H1 (cell line): ENCODE data around the gene STRN. TPM values are rescaled to one million over a fixed set of nuclear protein-coding genes. Genes with fewer than 3 reads are reported as not detected.

Experiments used
- CTCF ChIA-PET: fragments of 300-600 bp; sonication (Branson Sonifier 250); formaldehyde crosslinking; loops from one replicate; lab custom pipeline; 2021; ENCODE audit not compliant: partially characterized antibody; lab: Charles Lee
- POLR2A ChIA-PET: fragments of 300-600 bp; sonication (Branson Sonifier 250); formaldehyde crosslinking; loops from one replicate; lab custom pipeline; 2021; ENCODE audit warnings: inconsistent platforms; ENCODE audit not compliant: partially characterized antibody; lab: Charles Lee
- DNase-seq, 2 experiments: peaks; one replicate each; pipeline versions ENCODE4 v3.0.0 to v3.0.0-alpha.2; 2010 to 2022; ENCODE audit warnings: low spot score in 2 of 2, low read depth in 1 of 2, mixed read lengths in 1 of 2
- FAIRE-seq: peaks from 2 replicates; lab custom pipeline; 2011; peaks lifted over from hg19 to GRCh38; lab: Jason Lieb, UNC
- H2AFZ ChIP-seq: 2 replicates; pipeline ENCODE4 v1.8.1; 2012; ENCODE audit warnings: low read length, inconsistent platforms
- H2AK5ac ChIP-seq: 2 replicates; pipeline ENCODE4 v1.6.1; 2013; ENCODE audit warnings: low read depth, low read length
- H2BK120ac ChIP-seq: replicated peaks from 2 replicates; pipeline ENCODE3; 2013; ENCODE audit warnings: low read depth, low read length, inconsistent platforms
- H2BK12ac ChIP-seq: 2 replicates; pipeline ENCODE4 v1.6.1; 2013; ENCODE audit warnings: low read depth, low read length
- H2BK15ac ChIP-seq: 2 replicates; pipeline ENCODE4 v1.6.1; 2013; ENCODE audit warnings: low read length
- H2BK20ac ChIP-seq: 2 replicates; pipeline ENCODE4 v1.6.1; 2013; ENCODE audit warnings: low read length
- H2BK5ac ChIP-seq: 2 replicates; pipeline ENCODE4 v1.6.1; 2013; ENCODE audit warnings: low read depth, low read length
- H3K14ac ChIP-seq: 2 replicates; pipeline ENCODE4 v1.6.1; 2013; ENCODE audit warnings: inconsistent platforms; ENCODE audit not compliant: insufficient read length
- H3K18ac ChIP-seq: 2 replicates; pipeline ENCODE4 v1.6.1; 2013; ENCODE audit warnings: low read length; ENCODE audit errors: extremely low read depth
- H3K23ac ChIP-seq: 2 replicates; pipeline ENCODE4 v1.6.1; 2013; ENCODE audit warnings: inconsistent platforms; ENCODE audit not compliant: insufficient read length
- H3K23me2 ChIP-seq: 2 replicates; pipeline ENCODE4 v1.6.1; 2013; ENCODE audit warnings: low read depth, low read length
- H3K27ac ChIP-seq: 2 replicates; pipeline ENCODE4 v1.6.1; 2011; ENCODE audit warnings: low read depth, low read length, inconsistent platforms
- H3K27me3 ChIP-seq, 4 experiments: replicated peaks in 1 of 4; 1 replicate in 1 of 4; 2 replicates in 3 of 4; pipeline versions ENCODE4 v1.6.1 to v1.8.1; 2011 to 2013; ENCODE audit warnings: low read length in 3 of 4, mild to moderate bottlenecking in 3 of 4, inconsistent platforms in 2 of 4, mixed read lengths in 2 of 4, moderate library complexity in 1 of 4; ENCODE audit not compliant: control insufficient read depth in 3 of 4, insufficient read depth in 3 of 4; ENCODE audit errors: extremely low read depth in 1 of 4
- H3K36me3 ChIP-seq, 4 experiments: 2 replicates each; pipeline versions ENCODE4 v1.6.1 to v1.8.1; 2011 to 2013; ENCODE audit warnings: mild to moderate bottlenecking in 4 of 4, low read length in 3 of 4, moderate library complexity in 2 of 4, control low read depth in 1 of 4, inconsistent platforms in 1 of 4; ENCODE audit not compliant: insufficient read depth in 4 of 4, control insufficient read depth in 2 of 4
- H3K4ac ChIP-seq: replicated peaks from 2 replicates; pipeline ENCODE3; 2013; ENCODE audit warnings: low read length, low read depth, mixed read lengths, inconsistent platforms; ENCODE audit not compliant: insufficient read length
- H3K4me1 ChIP-seq, 4 experiments: replicated peaks in 1 of 4; 1 replicate in 1 of 4; 2 replicates in 3 of 4; pipeline versions ENCODE4 v1.6.1 to v1.8.1; 2011 to 2013; ENCODE audit warnings: low read length in 3 of 4, inconsistent platforms in 2 of 4, mixed read lengths in 1 of 4; ENCODE audit not compliant: insufficient read depth in 4 of 4, control insufficient read depth in 3 of 4
- H3K4me2 ChIP-seq, 2 experiments: 2 replicates each; pipeline versions ENCODE4 v1.6.1 to v1.8.1; 2011 to 2013; ENCODE audit warnings: low read depth in 2 of 2, low read length in 2 of 2, control low read depth in 1 of 2, inconsistent platforms in 1 of 2, mild to moderate bottlenecking in 1 of 2; ENCODE audit not compliant: insufficient read depth in 1 of 2
- H3K4me3 ChIP-seq, 4 experiments: fragments of 200-600, 300-600 bp in 1 of 4; sonication (generic), shearing (Covaris generic), sonication (Bioruptor Twin) in 1 of 4; 2 replicates each; pipeline versions ENCODE4 v1.5.1 to v1.8.1; 2011 to 2016; ENCODE audit warnings: low read length in 4 of 4, low read depth in 3 of 4, control low read depth in 2 of 4, inconsistent platforms in 2 of 4, mild to moderate bottlenecking in 2 of 4, mixed read lengths in 1 of 4, moderate library complexity in 1 of 4; ENCODE audit not compliant: insufficient read depth in 2 of 4; ENCODE audit errors: extremely low read depth in 1 of 4
- H3K56ac ChIP-seq: replicated peaks from 2 replicates; pipeline ENCODE3; 2013; ENCODE audit warnings: low read depth, mild to moderate bottlenecking, mixed read lengths, low read length, inconsistent platforms; ENCODE audit not compliant: insufficient read length
- H3K79me1 ChIP-seq: 2 replicates; pipeline ENCODE4 v1.6.1; 2013; ENCODE audit warnings: low read depth, low read length, control low read depth
- H3K79me2 ChIP-seq, 2 experiments: 2 replicates each; pipeline versions ENCODE4 v1.6.1 to v1.8.1; 2012 to 2013; ENCODE audit warnings: low read length in 2 of 2, mild to moderate bottlenecking in 2 of 2, inconsistent platforms in 1 of 2; ENCODE audit not compliant: insufficient read depth in 2 of 2, control insufficient read depth in 1 of 2
- H3K9ac ChIP-seq, 4 experiments: replicated peaks in 1 of 4; 1 replicate in 1 of 4; 2 replicates in 3 of 4; pipeline versions ENCODE4 v1.6.1 to v1.8.1; 2011 to 2013; ENCODE audit warnings: low read depth in 3 of 4, low read length in 3 of 4, control low read depth in 2 of 4, mild to moderate bottlenecking in 2 of 4, moderate library complexity in 2 of 4, inconsistent platforms in 1 of 4; ENCODE audit errors: extremely low read depth in 1 of 4
- H3K9me3 ChIP-seq, 2 experiments: 2 replicates each; pipeline versions ENCODE4 v1.6.1 to v1.8.1; 2012 to 2013; ENCODE audit warnings: mild to moderate bottlenecking in 2 of 2, moderate library complexity in 2 of 2, control low read depth in 1 of 2, inconsistent platforms in 1 of 2, low read depth in 1 of 2, low read length in 1 of 2, mixed read lengths in 1 of 2; ENCODE audit not compliant: insufficient read depth in 2 of 2
- H4K20me1 ChIP-seq, 2 experiments: replicated peaks in 1 of 2; 2 replicates each; pipeline versions ENCODE3 to v1.8.1; 2011 to 2013; ENCODE audit warnings: inconsistent platforms in 2 of 2, low read length in 2 of 2, mild to moderate bottlenecking in 1 of 2; ENCODE audit not compliant: insufficient read depth in 2 of 2, control insufficient read depth in 1 of 2
- H4K5ac ChIP-seq: 2 replicates; pipeline ENCODE4 v1.6.1; 2013; ENCODE audit warnings: low read length, low read depth, mixed read lengths, inconsistent platforms; ENCODE audit not compliant: insufficient read length
- H4K8ac ChIP-seq: 2 replicates; pipeline ENCODE4 v1.8.0; 2013; ENCODE audit warnings: mild to moderate bottlenecking, moderate library complexity, low read length, inconsistent platforms; ENCODE audit not compliant: insufficient read depth; ENCODE audit errors: extremely low read depth
- H4K91ac ChIP-seq: replicated peaks from 2 replicates; pipeline ENCODE3; 2013; ENCODE audit warnings: low read length, mixed read lengths, inconsistent platforms; ENCODE audit not compliant: insufficient read length
- ASH2L ChIP-seq: fragments of 200-600, 300-600 bp; sonication (generic); IDR thresholded peaks from one replicate; pipeline ENCODE4 v1.7.1; 2017; ENCODE audit warnings: low read length
- CBX8 ChIP-seq: fragments of 300-800, 300-1000 bp; sonication (generic); IDR thresholded peaks from 2 replicates; pipeline ENCODE4 v1.7.1; 2016; ENCODE audit warnings: low read depth, low read length, borderline replicate concordance
- CREB1 ChIP-seq: IDR thresholded peaks from 2 replicates; pipeline ENCODE4 v1.6.1; 2012; ENCODE audit warnings: inconsistent platforms
- CTBP2 ChIP-seq: IDR thresholded peaks from 2 replicates; pipeline ENCODE4 v1.7.0; 2011; ENCODE audit warnings: borderline replicate concordance, mild to moderate bottlenecking, moderate library complexity, mixed read lengths, low read length; ENCODE audit not compliant: insufficient read depth, insufficient read length
- JUN ChIP-seq: IDR thresholded peaks from 2 replicates; pipeline ENCODE4 v1.6.1; 2011; ENCODE audit warnings: low read depth, mild to moderate bottlenecking, improper control_type of control experiment, low read length
- SP4 ChIP-seq: IDR thresholded peaks from 2 replicates; pipeline ENCODE4 v1.6.1; 2012; ENCODE audit warnings: low read length, inconsistent platforms
- SUZ12 ChIP-seq: fragments of 200-600 bp; sonication (generic); IDR thresholded peaks from 2 replicates; pipeline ENCODE4 v1.6.1; 2012; ENCODE audit warnings: mild to moderate bottlenecking, inconsistent platforms, low read length, moderate library complexity, mixed read lengths
- TBP ChIP-seq: IDR thresholded peaks from 2 replicates; pipeline ENCODE4 v1.6.1; 2011; ENCODE audit warnings: low read depth, low read length, improper control_type of control experiment
- WGBS, 2 experiments: shearing (Covaris generic) in 1 of 2; methylation state at CpG; one replicate each; pipeline versions ENCODE4 v1.1.6 to v1.1.7; 2013 to 2015; ENCODE audit warnings: low lambda C conversion rate in 2 of 2, mixed read lengths in 2 of 2, inconsistent platforms in 1 of 2, low coverage in 1 of 2, missing lambda C conversion rate in 1 of 2; ENCODE audit not compliant: insufficient replicate concordance in 2 of 2, insufficient coverage in 1 of 2, insufficient read length in 1 of 2; ENCODE audit errors: extremely low coverage in 1 of 2, missing lambda C conversion rate in 1 of 2; 5-methylcytosine and 5-hydroxymethylcytosine counted together
- polyA plus RNA-seq, 7 experiments: library from polyadenylated mRNA; depleted of rRNA in 3 of 7; stranded (reverse) in 5 of 7; unstranded in 2 of 7; fragments of >200 nt in 5 of 7; fragments of 200-250 nt in 2 of 7; gene quantifications; 1 replicate in 5 of 7; 2 replicates in 1 of 7; 4 replicates in 1 of 7; pipeline versions ENCODE4 v1.2.1 to v1.2.3, GENCODE V29; 2011 to 2013; ENCODE audit warnings: missing spikeins in 2 of 7, mixed read lengths in 2 of 7
- total RNA-seq: library from RNA; stranded (reverse); fragmentation: NEBNext Ultra II Directional; extraction: Animal tissue kit (Norgen Biotek cat#: 25700); gene quantifications from 2 replicates; pipeline ENCODE4 v1.2.1, GENCODE V29; 2021

The STRN gene
- total and polyA plus RNA-seq, 2 of the 8 experiments (the other 6 are each of a cell fraction or from before 2014, with no cell fraction given): 8.3 to 47.0 TPM

GRCh38 chr2:36857713-36858112, 108.6 kb downstream of the STRN start:
- Histone ChIP-seq H2AK5ac (no peak overlapping the region), H3K9me3 (no peaks in the 10 kb centered on the region), H3K36me3 (peaks cover 0 to 44% (median 6%) of the 10 kb centered on the region in 4 experiments; a peak in 6 of 8 replicates), H4K8ac (no peak overlapping the region), H3K18ac (no peak overlapping the region), H2BK12ac (no peak overlapping the region), H3K4me3 (no peak overlapping the region), H3K79me2 (no peaks in the 10 kb centered on the region), H3K4me2 (no peak overlapping the region), H4K91ac (no peak overlapping the region), H3K4ac (no peak overlapping the region), H2BK20ac (no peak overlapping the region), H3K27ac (no peak overlapping the region), H3K14ac (no peak overlapping the region), H3K4me1 (no peaks in the 10 kb centered on the region; a peak in 1 of 7 replicates), H3K9ac (no peak overlapping the region), H2BK15ac (no peak overlapping the region), H2AFZ (no peak overlapping the region), H3K79me1 (no peaks in the 10 kb centered on the region), H2BK120ac (no peak overlapping the region), H3K56ac (no peak overlapping the region), H3K27me3 (no peaks in the 10 kb centered on the region), H2BK5ac (no peak overlapping the region), H4K5ac (no peak overlapping the region), H4K20me1 (no peaks in the 10 kb centered on the region), H3K23me2 (no peaks in the 10 kb centered on the region), H3K23ac (no peak overlapping the region)
- ChIA-PET POLR2A (no interaction called here), CTCF (interaction anchor here (1.2 kb wide), 1 partner anchor 82 kb away, joined by 3 read pairs; no protein-coding TSS in a partner anchor)
- no peak for DNase-seq
- WGBS, 2 experiments: 90% methylated on average over 5 of the region's 5 CpGs; no CpG with 5 or more reads in 1 of the 2 experiments
- no peak for TF ChIP-seq SUZ12
- no peak for TF ChIP-seq JUN
- TF ChIP-seq SP4: no peak
- TF ChIP-seq CREB1: no peak
- TF ChIP-seq CTBP2: no peak
- TF ChIP-seq CBX8: no peak
- TF ChIP-seq ASH2L: no peak
- no peak for TF ChIP-seq TBP
- no peak for FAIRE-seq
